SK-N-SH (cell line): ENCODE results near the gene SNCG. TPM values are rescaled to one million over a fixed set of nuclear protein-coding genes. Genes with fewer than 3 reads are reported as not detected.
A peak's percentile ranks its signal among the peaks of the same experiment; 100 is the strongest.
"Not testable (repeated sequence)": the region's sequence is repeated elsewhere in the genome, so short reads cannot be mapped to it uniquely, and the experiment has no call there.

Experiments
- CTCF ChIA-PET: fragments of 300-600, 350-600 bp; formaldehyde crosslinking; extraction: SDS; loops from one replicate; lab custom pipeline; 2021; lab: Yijun Ruan, JAX
- POLR2A ChIA-PET: fragments of 350-600 bp; sonication (Branson Sonifier 250); formaldehyde crosslinking; extraction: SDS; loops from one replicate; lab custom pipeline; 2020; ENCODE audit warnings: antibody characterized with exemption, inconsistent platforms; lab: Yijun Ruan, JAX
- DNase-seq: peaks from one replicate; pipeline ENCODE4 v3.0.0; 2012
- H2AFZ ChIP-seq: fragments of 200-600 bp; sonication (generic); 2 replicates; pipeline ENCODE4 v1.8.1; 2016; ENCODE audit warnings: antibody characterized with exemption, mild to moderate bottlenecking, low read depth
- H3F3A ChIP-seq: fragments of 200-600 bp; sonication (generic); replicated peaks from 2 replicates; pipeline ENCODE3; 2016; ENCODE audit warnings: antibody characterized with exemption, mild to moderate bottlenecking; ENCODE audit not compliant: insufficient read depth
- H3K27ac ChIP-seq, 2 experiments: fragments of 200-500 bp in 1 of 2; fragments of 200-600 bp in 1 of 2; sonication (Bioruptor generic) in 1 of 2; sonication (generic), shearing (Covaris generic) in 1 of 2; 2 replicates each; pipeline versions ENCODE4 v1.5.1 to v1.6.1; 2014 to 2016; ENCODE audit warnings: low read depth in 2 of 2, inconsistent platforms in 1 of 2, low read length in 1 of 2, mild to moderate bottlenecking in 1 of 2, mixed read lengths in 1 of 2
- H3K27me3 ChIP-seq: fragments of 200-600 bp; sonication (generic), shearing (Covaris generic); 2 replicates; pipeline ENCODE4 v1.6.1; 2016; ENCODE audit warnings: mixed run types; ENCODE audit not compliant: insufficient read depth
- H3K36me3 ChIP-seq, 2 experiments: fragments of 200-500 bp in 1 of 2; fragments of 200-600 bp in 1 of 2; sonication (Bioruptor generic) in 1 of 2; sonication (generic) in 1 of 2; replicated peaks in 1 of 2; 2 replicates each; pipeline versions ENCODE3 to v1.5.1; 2014 to 2016; ENCODE audit warnings: low read length in 1 of 2, mild to moderate bottlenecking in 1 of 2; ENCODE audit not compliant: insufficient read depth in 2 of 2, control insufficient read depth in 1 of 2
- H3K4me1 ChIP-seq, 2 experiments: fragments of 200-500 bp in 1 of 2; fragments of 200-600 bp in 1 of 2; sonication (Bioruptor generic) in 1 of 2; sonication (generic), shearing (Covaris generic) in 1 of 2; 2 replicates each; pipeline versions ENCODE4 v1.5.1 to v1.6.1; 2014 to 2016; ENCODE audit warnings: low read depth in 1 of 2, low read length in 1 of 2, mixed run types in 1 of 2; ENCODE audit not compliant: insufficient read depth in 2 of 2, control insufficient read depth in 1 of 2
- H3K4me2 ChIP-seq: fragments of 200-600 bp; sonication (generic), shearing (Covaris generic); 2 replicates; pipeline ENCODE4 v1.6.1; 2017; ENCODE audit warnings: mixed run types
- H3K4me3 ChIP-seq, 2 experiments: fragments of 200-500 bp in 1 of 2; fragments of 200-600 bp in 1 of 2; sonication (Bioruptor generic) in 1 of 2; sonication (generic), shearing (Covaris generic) in 1 of 2; 2 replicates each; pipeline versions ENCODE4 v1.5.1 to v1.8.1; 2014 to 2016; ENCODE audit warnings: low read depth in 2 of 2, inconsistent platforms in 1 of 2, low read length in 1 of 2, mild to moderate bottlenecking in 1 of 2, mixed read lengths in 1 of 2, moderate library complexity in 1 of 2
- H3K79me2 ChIP-seq: fragments of 200-600 bp; sonication (generic); 2 replicates; pipeline ENCODE4 v1.8.1; 2017; ENCODE audit warnings: mild to moderate bottlenecking; ENCODE audit not compliant: insufficient read depth
- H3K9ac ChIP-seq: fragments of 200-600 bp; sonication (generic); 2 replicates; pipeline ENCODE4 v1.6.1; 2017; ENCODE audit warnings: mixed run types
- H3K9me2 ChIP-seq: fragments of 200-600 bp; sonication (generic); 2 replicates; pipeline ENCODE4 v1.6.1; 2017; ENCODE audit warnings: mixed run types
- H3K9me3 ChIP-seq: fragments of 200-600 bp; sonication (generic); 2 replicates; pipeline ENCODE4 v1.6.1; 2017; ENCODE audit warnings: mixed run types, mild to moderate bottlenecking, moderate library complexity
- H4K20me1 ChIP-seq: fragments of 200-600 bp; sonication (generic); 2 replicates; pipeline ENCODE4 v1.6.1; 2017; ENCODE audit warnings: mild to moderate bottlenecking, mixed run types; ENCODE audit not compliant: insufficient read depth
- GABPA ChIP-seq: IDR thresholded peaks from 2 replicates; pipeline ENCODE4 v1.4.0; 2012; ENCODE audit warnings: low read depth, mild to moderate bottlenecking
- MAX ChIP-seq: IDR thresholded peaks from 2 replicates; pipeline ENCODE4 v1.4.0; 2012; ENCODE audit warnings: low read depth
- SIN3A ChIP-seq: IDR thresholded peaks from 2 replicates; pipeline ENCODE4 v1.6.1; 2012; ENCODE audit warnings: low read depth, mild to moderate bottlenecking, low read length, moderate library complexity, borderline replicate concordance
- WGBS: methylation state at CpG from one replicate; pipeline ENCODE4 v1.1.6; 2017; ENCODE audit warnings: low lambda C conversion rate; 5-methylcytosine and 5-hydroxymethylcytosine counted together
- polyA plus RNA-seq, 3 experiments: library from polyadenylated mRNA; depleted of rRNA; stranded (reverse); fragments of >200 nt; gene quantifications; 2 replicates each; pipeline ENCODE4 v1.2.3, GENCODE V29; 2012

The SNCG gene
- polyA plus RNA-seq, 1 of the 3 experiments (the other 2 are of a cell fraction) = 4.3 TPM

GRCh38 chr10:86992929-86993328, 34.5 kb downstream of the SNCG start (continued):
- TF ChIP-seq MAX (no peak), GABPA (no peak)

DNA sequence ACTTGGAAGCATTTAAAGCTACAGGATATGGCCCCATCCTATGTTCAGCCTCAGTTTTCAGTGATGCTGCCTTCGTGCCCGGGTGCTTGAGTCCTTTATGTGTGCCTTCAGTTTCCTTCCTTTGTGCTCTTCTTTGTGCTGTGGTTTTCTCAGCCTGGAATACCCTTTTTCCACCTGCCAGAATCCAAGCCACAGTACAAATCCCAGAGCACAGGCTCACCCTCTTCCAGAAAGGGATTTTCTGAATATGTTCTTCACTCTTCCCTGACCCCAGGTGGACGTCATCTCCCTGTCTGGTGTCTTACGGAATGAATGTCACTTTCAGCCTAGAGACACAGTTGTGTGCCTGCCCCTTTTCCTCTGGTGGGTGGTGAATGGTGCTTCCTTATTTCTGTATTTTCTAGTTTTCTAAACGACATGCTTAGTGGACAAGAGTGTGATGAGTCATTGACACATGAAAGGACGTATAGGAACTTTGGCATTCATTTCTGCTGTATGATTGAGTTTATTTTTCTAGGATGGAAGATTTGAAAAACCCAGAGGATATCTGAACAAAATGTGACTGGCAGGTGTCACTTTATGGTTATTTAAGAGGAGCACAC, 41.5 kb downstream of the SNCG start:
- H3K9ac ChIP-seq, H3K4me1 ChIP-seq, H3F3A ChIP-seq, DNase-seq, POLR2A ChIA-PET, H4K20me1 ChIP-seq, CTCF ChIA-PET, H3K9me2 ChIP-seq, H3K79me2 ChIP-seq, H3K9me3 ChIP-seq, H3K27ac ChIP-seq, H3K27me3 ChIP-seq, H3K4me3 ChIP-seq, H3K36me3 ChIP-seq, H3K4me2 ChIP-seq: not testable (repeated sequence)
- H2AFZ ChIP-seq = 0 out of 2 replicates have a peak overlapping the region, but pooled peaks have one; percentile 5
- 79% methylated on average over 6 of the region's 6 CpGs for WGBS

- Histone ChIP-seq H3K9me3 (no peaks in the 10 kb centered on the region), H3K4me2 (no peak overlapping the region), H3F3A (no peaks in the 10 kb centered on the region), H3K4me3 (no peak overlapping the region), H4K20me1 (no peaks in the 10 kb centered on the region), H3K27ac (no peak overlapping the region), H3K79me2 (no peaks in the 10 kb centered on the region)
- no peak for TF ChIP-seq SIN3A
- TF ChIP-seq, all 33 proteins: peak for 0
- POLR2A ChIA-PET = no interaction called here
- WGBS = 52% methylated on average over 3 of the region's 3 CpGs
- no peaks in the 10 kb centered on the region for H3K27me3 ChIP-seq
- no peak overlapping the region for H3K9ac ChIP-seq
- no peaks in the 10 kb centered on the region for H3K36me3 ChIP-seq
- DNase-seq = no peak
- no peaks in the 10 kb centered on the region for H3K9me2 ChIP-seq
- no peaks in the 10 kb centered on the region for H3K4me1 ChIP-seq
- CTCF ChIA-PET = no interaction called here
- H2AFZ ChIP-seq = 0 out of 2 replicates have a peak overlapping the region, but pooled peaks have one; percentile 5
These were observed 42.1 kb downstream of the SNCG start for GRCh38 chr10:87000491-87000890.

- H3K9ac ChIP-seq, H2AFZ ChIP-seq, H3F3A ChIP-seq, DNase-seq, H3K4me1 ChIP-seq, H3K4me2 ChIP-seq, H3K27me3 ChIP-seq, H3K36me3 ChIP-seq, H4K20me1 ChIP-seq, H3K4me3 ChIP-seq, CTCF ChIA-PET, POLR2A ChIA-PET, H3K27ac ChIP-seq, H3K9me2 ChIP-seq, H3K79me2 ChIP-seq, H3K9me3 ChIP-seq: not testable (repeated sequence)
- 88% methylated on average over 1 of the region's 1 CpG for WGBS
These were observed 48.7 kb downstream of the SNCG start for GRCh38 chr10:87007124-87007523.

DNA sequence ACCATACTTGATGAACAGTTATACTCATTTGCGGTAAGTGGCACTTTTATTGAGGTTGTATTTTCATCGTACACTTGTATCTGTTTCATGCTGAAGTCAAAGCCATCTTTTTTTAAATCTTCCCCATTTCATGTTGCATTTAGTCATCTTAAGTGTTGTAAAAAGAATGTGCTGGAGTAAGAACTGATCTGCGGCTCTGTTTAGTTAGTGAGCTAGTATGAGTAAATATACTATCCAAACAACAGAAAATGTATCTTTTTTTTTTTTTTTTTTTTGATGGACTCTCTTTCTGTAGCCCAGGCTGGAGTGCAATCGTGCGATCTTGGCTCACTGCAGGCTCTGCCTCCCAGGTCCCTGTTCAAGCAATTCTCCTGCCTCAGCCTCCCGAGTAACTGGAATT, 49.3 kb downstream of the SNCG start:
- H3F3A ChIP-seq, H3K9ac ChIP-seq, H3K4me1 ChIP-seq, POLR2A ChIA-PET, DNase-seq, H3K4me3 ChIP-seq, H3K36me3 ChIP-seq, H3K9me3 ChIP-seq, H2AFZ ChIP-seq, H3K79me2 ChIP-seq, H4K20me1 ChIP-seq, H3K4me2 ChIP-seq, H3K9me2 ChIP-seq, H3K27me3 ChIP-seq, CTCF ChIA-PET, H3K27ac ChIP-seq: not testable (repeated sequence)
- WGBS = 78% methylated on average over 6 of the region's 6 CpGs

GRCh38 chr10:87008303-87008702, 49.9 kb downstream of the SNCG start:
- H3F3A ChIP-seq, DNase-seq, H3K9me3 ChIP-seq, POLR2A ChIA-PET, CTCF ChIA-PET, H3K79me2 ChIP-seq, H4K20me1 ChIP-seq, H3K4me1 ChIP-seq, H3K9me2 ChIP-seq, H3K36me3 ChIP-seq, H3K9ac ChIP-seq, H3K4me3 ChIP-seq, H3K27me3 ChIP-seq, H3K4me2 ChIP-seq, H2AFZ ChIP-seq, H3K27ac ChIP-seq: not testable (repeated sequence)
- WGBS = 96% methylated on average over 7 of the region's 7 CpGs
